Fibroblast of lung (primary cell): Measurements from ENCODE around the gene ST6GAL1. TPM values are rescaled to one million over a fixed set of nuclear protein-coding genes. Genes with fewer than 3 reads are reported as not detected.

ENCODE experiments used
- DNase-seq, 2 donors: peaks; one replicate each; pipeline versions ENCODE4 v3.0.0 to v3.0.0-alpha.2; 2010; ENCODE audit warnings: low read depth in 2 of 2
- H2AFZ ChIP-seq: 2 replicates; pipeline ENCODE4 v1.5.1; 2012; ENCODE audit warnings: low read length, control low read depth, inconsistent platforms
- H3K27ac ChIP-seq: 2 replicates; pipeline ENCODE4 v1.5.1; 2011; ENCODE audit warnings: low read length, control low read depth; ENCODE audit not compliant: insufficient read depth
- H3K27me3 ChIP-seq: 2 replicates; pipeline ENCODE4 v1.5.1; 2011; ENCODE audit warnings: mild to moderate bottlenecking, low read length; ENCODE audit not compliant: control insufficient read depth, insufficient read depth
- H3K36me3 ChIP-seq: 2 replicates; pipeline ENCODE4 v1.5.1; 2011; ENCODE audit warnings: low read length; ENCODE audit not compliant: control insufficient read depth, insufficient read depth
- H3K4me1 ChIP-seq: 2 replicates; pipeline ENCODE4 v1.5.1; 2011; ENCODE audit warnings: low read length; ENCODE audit not compliant: control insufficient read depth, insufficient read depth; ENCODE audit errors: extremely low read depth
- H3K4me2 ChIP-seq: 2 replicates; pipeline ENCODE4 v1.5.1; 2011; ENCODE audit warnings: low read length, control low read depth; ENCODE audit not compliant: insufficient read depth; ENCODE audit errors: extremely low read depth
- H3K4me3 ChIP-seq, 4 experiments: fragments of 200-600 bp in 1 of 4; sonication (generic) in 1 of 4; replicated peaks in 1 of 4; 2 replicates each; pipeline ENCODE4 v1.5.1; 2011 to 2016; ENCODE audit warnings: low read length in 4 of 4, low read depth in 3 of 4, mild to moderate bottlenecking in 3 of 4, control low read depth in 2 of 4, inconsistent platforms in 1 of 4, mixed read lengths in 1 of 4; ENCODE audit not compliant: insufficient read depth in 1 of 4; ENCODE audit errors: control extremely low read depth in 1 of 4
- H3K79me2 ChIP-seq: 2 replicates; pipeline ENCODE4 v1.5.1; 2012; ENCODE audit warnings: mild to moderate bottlenecking, low read length, inconsistent platforms; ENCODE audit not compliant: control insufficient read depth, insufficient read depth
- H3K9ac ChIP-seq: 2 replicates; pipeline ENCODE4 v1.5.1; 2011; ENCODE audit warnings: mild to moderate bottlenecking, low read length, control low read depth; ENCODE audit not compliant: insufficient read depth
- H3K9me3 ChIP-seq: 2 replicates; pipeline ENCODE4 v1.5.1; 2012; ENCODE audit warnings: low read depth, low read length; ENCODE audit not compliant: control insufficient read depth, insufficient read depth
- H4K20me1 ChIP-seq: 2 replicates; pipeline ENCODE4 v1.5.1; 2011; ENCODE audit warnings: low read length; ENCODE audit not compliant: control insufficient read depth, insufficient read depth; ENCODE audit errors: extremely low read depth
- EZH2 ChIP-seq: IDR thresholded peaks from 2 replicates; pipeline ENCODE4 v1.5.1; 2012; ENCODE audit warnings: low read length, control low read depth, mild to moderate bottlenecking; ENCODE audit errors: missing control alignments
- polyA plus RNA-seq, 2 donors: library from polyadenylated mRNA; depleted of rRNA in 1 of 2; stranded (reverse) in 1 of 2; unstranded in 1 of 2; fragments of >200 nt; gene quantifications; 2 replicates each; pipeline ENCODE4 v1.2.1, GENCODE V29; 2011 to 2012; ENCODE audit warnings: missing spikeins in 1 of 2
- total RNA-seq: library from RNA; depleted of rRNA; stranded (reverse); fragments of >200 nt; gene quantifications from 2 replicates; pipeline ENCODE4 v1.2.1, GENCODE V29; 2014
- TF ChIP-seq, protein P1 (sequence below), 2 donors: IDR thresholded peaks in 1 of 2; conservative IDR thresholded peaks in 1 of 2; 1 replicate in 1 of 2; 2 replicates in 1 of 2; pipeline ENCODE4 v1.5.1; 2011 to 2012; ENCODE audit warnings: low read length in 2 of 2, control low read depth in 1 of 2, inconsistent platforms in 1 of 2, low read depth in 1 of 2, mild to moderate bottlenecking in 1 of 2

ST6GAL1 gene
- total and polyA plus RNA-seq, 2 donors (not counting 1 experiment from before 2014, with no cell fraction given), result 0.83 to 1.00 TPM

DNA sequence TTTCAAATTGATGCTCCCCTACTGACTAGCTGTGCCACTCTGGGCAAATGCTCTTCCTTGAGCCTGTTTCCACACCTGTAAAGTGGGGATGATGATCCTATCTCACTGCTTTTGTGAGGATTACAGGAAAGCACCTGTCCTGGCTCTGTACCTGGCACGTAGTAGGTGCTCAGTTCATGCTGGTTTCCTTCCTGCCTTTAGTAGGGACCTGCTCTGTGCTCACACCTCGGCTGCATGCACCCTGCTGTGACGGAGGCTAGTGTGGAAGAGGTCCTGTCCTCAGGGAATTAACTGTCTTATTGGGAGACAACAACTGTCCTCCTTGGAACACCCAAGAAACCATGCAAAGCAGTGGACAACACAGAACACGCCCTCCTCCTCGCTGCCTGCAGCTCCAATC, 147.2 kb downstream of the ST6GAL1 start:
- no peaks in the 10 kb centered on the region for H4K20me1 ChIP-seq
- H3K9me3 ChIP-seq, result no peaks in the 10 kb centered on the region
- H3K4me1 ChIP-seq, result no peaks in the 10 kb centered on the region
- no peak for TF ChIP-seq EZH2
- TF ChIP-seq, protein P1, sequence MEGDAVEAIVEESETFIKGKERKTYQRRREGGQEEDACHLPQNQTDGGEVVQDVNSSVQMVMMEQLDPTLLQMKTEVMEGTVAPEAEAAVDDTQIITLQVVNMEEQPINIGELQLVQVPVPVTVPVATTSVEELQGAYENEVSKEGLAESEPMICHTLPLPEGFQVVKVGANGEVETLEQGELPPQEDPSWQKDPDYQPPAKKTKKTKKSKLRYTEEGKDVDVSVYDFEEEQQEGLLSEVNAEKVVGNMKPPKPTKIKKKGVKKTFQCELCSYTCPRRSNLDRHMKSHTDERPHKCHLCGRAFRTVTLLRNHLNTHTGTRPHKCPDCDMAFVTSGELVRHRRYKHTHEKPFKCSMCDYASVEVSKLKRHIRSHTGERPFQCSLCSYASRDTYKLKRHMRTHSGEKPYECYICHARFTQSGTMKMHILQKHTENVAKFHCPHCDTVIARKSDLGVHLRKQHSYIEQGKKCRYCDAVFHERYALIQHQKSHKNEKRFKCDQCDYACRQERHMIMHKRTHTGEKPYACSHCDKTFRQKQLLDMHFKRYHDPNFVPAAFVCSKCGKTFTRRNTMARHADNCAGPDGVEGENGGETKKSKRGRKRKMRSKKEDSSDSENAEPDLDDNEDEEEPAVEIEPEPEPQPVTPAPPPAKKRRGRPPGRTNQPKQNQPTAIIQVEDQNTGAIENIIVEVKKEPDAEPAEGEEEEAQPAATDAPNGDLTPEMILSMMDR (conservative IDR thresholded peaks at IDR 0.05 in 1 of 2, IDR thresholded peaks at IDR 0.05 in 1 of 2; ENCODE audit: low read depth in 1 of 2, low read length in 2 of 2), result no peak
- no peak for DNase-seq
- no peak overlapping the region for H3K27ac ChIP-seq
- no peaks in the 10 kb centered on the region for H3K27me3 ChIP-seq
- no peak overlapping the region for H3K4me2 ChIP-seq
- H2AFZ ChIP-seq, result no peak overlapping the region
- no peak overlapping the region for H3K4me3 ChIP-seq
- no peaks in the 10 kb centered on the region for H3K79me2 ChIP-seq
- H3K36me3 ChIP-seq, result no peaks in the 10 kb centered on the region
- no peak overlapping the region for H3K9ac ChIP-seq

DNA sequence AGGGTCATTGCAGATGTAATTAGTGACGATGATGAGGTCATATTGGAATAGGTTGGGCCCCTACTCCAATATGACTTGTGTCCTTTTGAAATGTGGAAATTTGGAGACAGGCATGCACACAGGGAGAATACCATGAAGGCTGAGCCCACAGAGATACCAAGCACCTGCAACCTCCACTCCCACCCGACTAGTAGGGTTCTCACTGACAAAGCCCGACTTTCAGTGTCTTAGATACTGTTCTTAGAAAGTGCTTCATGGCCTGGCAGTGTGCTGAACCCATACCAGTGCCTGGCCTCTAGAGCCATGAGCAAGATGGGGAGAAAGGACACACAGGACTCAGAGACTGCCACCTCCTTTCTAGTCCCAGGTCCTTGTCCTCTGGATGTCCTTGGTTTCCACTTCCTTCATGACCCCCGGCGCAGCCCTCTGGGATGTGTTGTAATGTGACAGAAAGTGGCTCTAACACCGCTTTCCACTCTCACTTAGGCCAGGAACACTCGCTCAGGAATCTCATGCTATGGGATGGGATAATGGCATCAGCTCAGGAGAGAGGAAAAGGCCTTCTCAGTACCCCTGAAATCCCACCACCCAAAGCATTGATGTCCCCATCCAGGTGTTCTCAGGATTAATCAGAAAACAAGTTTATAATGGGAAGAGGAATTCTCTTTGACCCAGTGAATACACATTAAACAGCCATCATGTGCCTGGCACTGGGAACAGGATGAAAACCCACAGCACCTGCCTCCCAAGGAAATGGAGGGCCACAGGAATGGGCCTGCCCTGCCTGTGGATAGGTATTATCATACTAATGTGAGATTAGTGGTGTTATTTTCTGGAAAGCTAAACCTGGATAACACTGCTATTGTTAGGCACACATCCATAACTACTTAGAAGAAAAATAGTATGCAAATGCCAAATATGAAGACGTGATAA, 149.0 kb downstream of the ST6GAL1 start:
- TF ChIP-seq, protein P1 (conservative IDR thresholded peaks at IDR 0.05 in 1 of 2, IDR thresholded peaks at IDR 0.05 in 1 of 2; ENCODE audit: low read depth in 1 of 2, low read length in 2 of 2), result no peak
- TF ChIP-seq EZH2, result no peak
- Histone ChIP-seq H3K4me2 (no peak overlapping the region), H3K27ac (no peak overlapping the region), H3K27me3 (no peaks in the 10 kb centered on the region), H3K9me3 (no peaks in the 10 kb centered on the region), H3K79me2 (no peaks in the 10 kb centered on the region), H3K36me3 (no peaks in the 10 kb centered on the region), H4K20me1 (no peaks in the 10 kb centered on the region), H3K9ac (no peak overlapping the region), H3K4me1 (no peaks in the 10 kb centered on the region), H3K4me3 (no peak overlapping the region), H2AFZ (no peak overlapping the region)
- DNase-seq, result no peak

DNA sequence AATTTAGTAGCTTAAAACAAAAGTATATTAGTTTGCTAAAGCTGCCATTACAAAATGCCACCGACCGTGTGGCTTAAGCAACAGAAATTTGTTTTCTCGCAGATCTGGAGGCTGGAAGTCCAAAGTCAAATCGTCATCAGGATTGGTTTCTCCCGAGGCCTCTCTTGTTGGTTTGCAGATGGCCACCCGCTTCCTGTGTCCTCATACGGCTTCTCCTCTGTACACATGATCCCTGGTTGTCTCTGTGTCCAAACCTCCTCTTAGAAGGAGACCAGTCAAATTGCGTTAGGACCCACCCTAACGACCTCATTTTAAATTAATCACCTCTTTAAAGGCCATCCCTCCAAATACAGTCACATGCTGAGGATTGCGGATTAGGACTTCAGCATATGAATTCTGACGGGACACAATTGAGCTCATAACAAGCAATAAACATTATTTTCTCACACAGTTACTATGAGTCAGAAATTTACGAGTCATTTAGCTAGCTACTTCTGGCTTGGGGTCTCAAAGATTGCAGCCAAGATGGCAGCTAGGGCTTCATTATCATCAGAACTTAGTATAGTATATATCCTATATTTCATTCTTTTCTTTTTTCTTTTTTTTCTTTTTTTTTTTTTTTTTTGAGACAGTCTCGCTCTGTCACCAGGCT, 150.6 kb downstream of the ST6GAL1 start:
- Histone ChIP-seq H3K27me3 (no peaks in the 10 kb centered on the region), H3K4me2 (no peak overlapping the region), H3K79me2 (no peaks in the 10 kb centered on the region), H3K9me3 (no peaks in the 10 kb centered on the region), H3K4me1 (no peaks in the 10 kb centered on the region), H4K20me1 (no peaks in the 10 kb centered on the region), H3K36me3 (no peaks in the 10 kb centered on the region), H3K27ac (no peak overlapping the region), H3K4me3 (no peak overlapping the region), H3K9ac (no peak overlapping the region), H2AFZ (no peak overlapping the region)
- TF ChIP-seq, protein P1 (conservative IDR thresholded peaks at IDR 0.05 in 1 of 2, IDR thresholded peaks at IDR 0.05 in 1 of 2; ENCODE audit: low read depth in 1 of 2, low read length in 2 of 2), result no peak
- no peak for TF ChIP-seq EZH2
- DNase-seq, result no peak
